GM21717 (cell line): ENCODE results near the gene ROBO1.

Experiments used
- ATAC-seq: cut with Tn5 transposase; IDR thresholded peaks from one replicate; pipeline ENCODE4 v1.9.1; 2021; ENCODE audit warnings: mild to moderate bottlenecking, moderate library complexity; ENCODE audit not compliant: unreplicated experiment

The ROBO1 gene

GRCh38 chr3:79672075-79672474, 95.7 kb downstream of the ROBO1 start:
- no peak for ATAC-seq

GRCh38 chr3:79670178-79670577, 97.6 kb downstream of the ROBO1 start:
- ATAC-seq: no peak

GRCh38 chr3:79664455-79664854, 103.3 kb downstream of the ROBO1 start:
- ATAC-seq: no peak

DNA sequence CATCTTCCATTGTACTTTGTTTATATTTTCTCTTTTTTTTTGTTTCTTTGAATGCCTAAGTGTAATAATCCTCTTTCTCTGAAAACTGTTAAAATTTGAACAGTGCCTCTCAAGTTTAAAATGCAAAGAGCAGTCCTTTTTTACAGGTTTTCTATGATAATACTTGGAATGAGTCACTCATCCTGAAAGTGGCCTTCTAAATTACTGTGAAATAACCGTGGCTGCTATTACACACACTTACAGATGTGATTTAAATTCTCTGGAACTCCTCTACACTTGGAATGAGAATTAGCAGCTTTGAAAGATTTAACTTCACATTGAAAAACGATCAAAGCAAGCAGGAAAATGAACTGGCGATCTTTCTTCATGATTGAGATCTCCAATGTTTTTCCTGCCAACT, 105.9 kb downstream of the ROBO1 start:
- no peak for ATAC-seq

DNA sequence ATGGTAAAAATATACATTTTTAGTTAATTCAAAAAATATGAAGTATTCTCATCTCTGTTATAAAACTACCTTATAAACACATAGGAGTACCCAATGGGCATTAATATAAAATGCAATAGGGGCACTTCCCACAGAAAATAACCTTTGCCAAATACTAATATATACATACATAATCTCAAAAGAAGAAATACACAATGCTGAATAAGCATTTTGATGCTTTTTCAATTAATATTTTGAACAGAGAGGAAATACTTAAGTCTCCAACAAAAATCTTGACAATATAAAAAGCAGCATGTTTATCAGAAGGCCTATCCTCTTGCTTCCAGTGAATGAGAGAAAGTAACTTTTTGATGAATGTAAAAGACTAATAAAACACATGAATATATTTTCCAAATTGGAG, 110.7 kb downstream of the ROBO1 start:
- no peak for ATAC-seq

GRCh38 chr3:79654019-79654418, 113.8 kb downstream of the ROBO1 start:
- no peak for ATAC-seq

GRCh38 chr3:79653266-79653830, 114.5 kb downstream of the ROBO1 start:
- ATAC-seq: no peak

DNA sequence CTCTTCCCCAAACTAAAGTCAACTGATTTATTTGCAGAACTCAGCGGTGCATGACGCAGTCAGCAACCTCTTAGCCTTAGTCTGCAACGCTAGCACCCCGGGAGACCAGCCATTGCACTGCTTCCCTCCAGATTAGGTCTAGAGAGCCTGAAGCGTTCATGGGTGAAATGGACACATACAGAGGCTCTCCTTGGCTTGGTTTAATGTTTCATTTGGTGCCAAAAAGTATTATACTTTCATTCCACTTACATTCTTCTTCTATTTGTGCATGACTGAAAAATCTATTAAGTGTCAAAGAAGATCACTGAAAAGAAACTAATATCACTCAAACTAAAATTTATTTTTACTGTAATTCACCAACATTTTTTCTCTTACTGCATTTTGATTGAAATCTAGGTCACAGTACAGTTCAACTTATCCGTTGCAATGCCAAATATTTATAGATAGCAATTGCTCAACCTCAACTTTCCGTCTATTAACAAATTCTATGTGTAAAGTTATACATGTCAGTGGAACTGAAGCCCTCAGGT, 116.2 kb downstream of the ROBO1 start:
- no peak for ATAC-seq

GRCh38 chr3:79639855-79640254, 127.9 kb downstream of the ROBO1 start:
- no peak for ATAC-seq

- ATAC-seq: no peak
Observed at GRCh38 chr3:79636372-79636771, 131.4 kb downstream of the ROBO1 start.

DNA sequence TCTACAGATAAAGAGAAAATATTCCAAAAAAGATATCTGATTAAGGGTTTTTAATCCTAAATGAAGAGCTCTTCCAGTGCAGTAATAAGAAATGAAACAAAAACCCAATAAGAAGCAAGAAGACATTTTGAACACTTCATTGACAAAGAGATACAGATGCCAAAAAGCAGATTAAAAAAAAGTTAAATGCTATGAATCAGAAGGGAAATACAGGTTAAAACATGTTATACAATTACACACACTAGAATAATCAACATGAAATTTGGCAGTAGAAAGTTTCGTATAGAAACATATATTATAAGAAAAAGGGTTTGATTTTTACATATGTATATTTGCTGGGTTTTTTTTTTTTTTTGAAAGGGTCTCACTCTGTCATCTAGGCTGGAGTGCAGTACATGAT, 135.0 kb downstream of the ROBO1 start:
- no peak for ATAC-seq

DNA sequence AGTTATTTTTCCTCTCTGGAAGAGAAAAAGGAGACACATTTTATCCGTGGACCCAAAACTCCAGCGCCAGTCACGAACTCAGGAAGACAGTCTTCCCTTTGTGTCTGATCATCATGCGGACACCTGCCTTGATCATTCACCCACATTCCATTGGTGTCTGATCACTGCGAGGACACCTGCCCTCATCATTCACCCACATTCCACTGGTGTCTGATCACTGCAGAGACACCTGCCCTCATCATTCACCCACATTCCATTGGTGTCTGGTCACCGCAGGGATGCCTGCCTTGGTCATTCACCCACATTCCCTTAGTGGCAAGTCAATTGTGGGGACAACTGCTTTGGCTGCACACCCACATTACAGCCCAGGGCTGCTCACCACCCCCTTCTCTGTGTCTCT, 148.9 kb downstream of the ROBO1 start:
- no peak for ATAC-seq

DNA sequence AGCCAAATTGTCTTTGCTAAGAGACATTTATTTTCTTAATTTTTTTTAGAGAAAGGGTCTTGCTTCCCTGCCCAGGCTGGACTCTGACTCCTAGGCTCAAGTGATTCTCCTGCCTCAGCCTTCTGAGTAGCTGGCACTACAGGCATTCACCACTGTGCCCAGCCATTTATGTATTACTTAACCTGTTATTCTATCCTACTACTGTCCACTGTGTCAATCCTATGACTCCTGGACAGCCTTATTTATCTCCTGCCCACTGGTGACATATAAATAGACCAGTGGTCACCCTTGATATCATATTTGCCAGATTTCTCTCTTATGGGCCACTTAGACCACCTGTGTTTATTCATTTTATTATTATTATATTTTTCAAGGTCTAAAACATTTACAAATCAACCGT, 161.4 kb downstream of the ROBO1 start:
- ATAC-seq: no peak

DNA sequence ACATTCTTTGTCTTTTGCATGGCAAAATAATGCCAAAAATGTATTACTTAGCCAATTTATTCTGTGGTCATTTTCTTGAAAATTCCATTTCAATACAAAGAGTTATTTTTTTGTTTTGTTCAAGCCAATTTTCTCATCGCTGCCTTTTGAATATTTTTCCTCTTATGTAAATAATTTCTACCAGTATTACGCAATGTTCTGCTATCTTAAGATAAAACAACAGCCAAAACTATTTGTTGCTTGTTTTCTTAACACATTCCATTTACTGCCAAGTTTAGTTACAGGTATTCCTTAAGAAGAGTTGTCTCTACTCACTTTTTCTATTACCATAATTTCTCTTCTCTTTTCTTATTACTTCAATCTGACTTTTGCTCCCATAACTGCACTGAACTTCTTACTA, 163.1 kb downstream of the ROBO1 start:
- no peak for ATAC-seq

- no peak for ATAC-seq
Observed at GRCh38 chr3:79602385-79602784, 165.4 kb downstream of the ROBO1 start.

- ATAC-seq: no peak
Observed at GRCh38 chr3:79598594-79598993, 169.2 kb downstream of the ROBO1 start.

- ATAC-seq: no peak
Observed at GRCh38 chr3:79597709-79598108, 170.1 kb downstream of the ROBO1 start.

GRCh38 chr3:79587150-79587549, 180.6 kb downstream of the ROBO1 start:
- ATAC-seq: no peak

DNA sequence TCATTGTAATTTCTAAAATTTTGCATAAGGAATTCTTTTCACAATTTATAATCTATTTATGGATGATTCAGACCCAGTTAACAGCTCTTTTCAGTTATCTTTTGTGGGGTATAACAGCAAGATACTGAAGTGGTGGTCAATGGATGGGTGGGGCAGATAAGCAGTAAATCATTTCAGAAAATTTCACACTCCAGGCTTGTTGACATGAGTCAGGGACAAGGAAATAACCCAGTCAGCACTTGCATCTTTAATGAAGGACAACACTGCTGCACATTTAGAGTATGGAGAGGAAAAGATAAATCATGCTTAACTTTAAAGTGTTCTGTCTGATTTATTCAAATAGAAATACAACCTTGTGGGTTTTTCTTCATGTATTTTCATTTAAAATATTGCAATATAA, 181.6 kb downstream of the ROBO1 start:
- no peak for ATAC-seq

- ATAC-seq: no peak
Observed at GRCh38 chr3:79572930-79573329, 194.9 kb downstream of the ROBO1 start.

DNA sequence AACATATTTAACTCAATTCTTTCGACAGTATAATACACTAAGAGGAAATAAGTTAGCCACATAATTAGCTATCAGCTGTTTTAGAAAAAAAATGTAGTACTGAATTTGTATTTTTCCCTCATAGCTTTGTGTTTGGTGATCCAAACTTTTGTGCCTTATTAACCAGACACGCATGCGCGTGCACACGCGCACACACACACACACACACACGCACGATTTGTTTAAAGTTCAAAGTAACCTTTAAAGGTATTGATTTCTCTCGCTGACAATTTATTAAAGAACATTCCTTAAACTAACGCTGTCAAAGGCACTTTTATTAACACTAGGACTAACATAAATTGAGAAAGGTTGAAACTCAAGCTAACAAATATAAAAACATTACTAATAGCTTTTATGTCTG, 198.9 kb downstream of the ROBO1 start:
- ATAC-seq: no peak

DNA sequence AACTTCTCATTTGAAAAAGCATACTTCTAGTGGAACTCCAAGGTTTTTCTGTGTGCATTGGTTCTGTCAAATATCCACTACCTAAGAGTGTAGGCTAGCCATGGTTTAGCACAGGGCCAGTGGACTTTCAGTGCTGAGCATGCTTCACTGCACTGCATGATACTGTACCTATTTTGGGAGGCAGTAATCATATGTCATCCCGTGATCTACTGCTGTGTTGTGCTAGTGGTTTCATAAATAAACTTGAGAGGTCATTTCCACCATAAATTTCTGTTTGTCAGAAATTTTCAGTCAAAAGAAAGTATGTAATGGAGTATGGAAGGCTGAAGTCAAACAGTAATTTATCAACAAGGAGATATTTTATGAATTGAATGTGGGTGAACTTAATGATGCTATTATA, 203.6 kb downstream of the ROBO1 start:
- ATAC-seq: no peak

- no peak for ATAC-seq
Observed at GRCh38 chr3:79560698-79561097, 207.1 kb downstream of the ROBO1 start.
